OCI-LY3 (cell line): ENCODE data around the gene AGAP1.

Source experiments
- H2AFZ ChIP-seq: fragments of 200-600, 300-600 bp; shearing (Covaris generic); 2 replicates; pipeline ENCODE4 v1.6.0; 2014; ENCODE audit warnings: antibody characterized with exemption, low read depth, low read length
- H3K27ac ChIP-seq: fragments of 200-600, 300-600 bp; sonication (generic); 2 replicates; pipeline ENCODE4 v1.5.1; 2014; ENCODE audit warnings: mild to moderate bottlenecking, low read length, moderate library complexity, mixed read lengths
- H3K27me3 ChIP-seq: fragments of 200-600, 300-600 bp; sonication (generic); 2 replicates; pipeline ENCODE4 v1.6.1; 2014; ENCODE audit warnings: low read depth, low read length, mixed read lengths
- H3K36me3 ChIP-seq: fragments of 200-600, 300-600 bp; sonication (generic); replicated peaks from 2 replicates; pipeline ENCODE3; 2014; ENCODE audit warnings: low read depth, low read length, mixed read lengths
- H3K4me1 ChIP-seq: fragments of 300-600, 200-600 bp; sonication (generic); 2 replicates; pipeline ENCODE4 v1.6.1; 2014; ENCODE audit warnings: low read length, mixed read lengths
- H3K4me2 ChIP-seq: fragments of 200-600, 300-600 bp; sonication (generic); 2 replicates; pipeline ENCODE4 v1.6.1; 2014; ENCODE audit warnings: low read length, mixed read lengths
- H3K4me3 ChIP-seq: fragments of 300-600, 200-600 bp; sonication (generic); 2 replicates; pipeline ENCODE4 v1.5.1; 2014; ENCODE audit warnings: antibody characterized with exemption, mild to moderate bottlenecking, low read length, moderate library complexity
- H3K79me2 ChIP-seq: fragments of 300-600, 200-600 bp; shearing (Covaris generic); 2 replicates; pipeline ENCODE4 v1.6.1; 2014; ENCODE audit warnings: mild to moderate bottlenecking, low read length, mixed read lengths
- H3K9ac ChIP-seq: fragments of 300-600, 200-600 bp; shearing (Covaris generic); 2 replicates; pipeline ENCODE4 v1.6.0; 2014; ENCODE audit warnings: mild to moderate bottlenecking, low read length, moderate library complexity
- H3K9me3 ChIP-seq: fragments of 200-600, 300-600 bp; shearing (Covaris generic); 2 replicates; pipeline ENCODE4 v1.6.1; 2014; ENCODE audit warnings: low read length, mixed read lengths; ENCODE audit not compliant: insufficient read depth
- H4K20me1 ChIP-seq: fragments of 200-600, 300-600 bp; sonication (generic); 2 replicates; pipeline ENCODE4 v1.6.1; 2016; ENCODE audit warnings: low read length, mixed read lengths; ENCODE audit not compliant: insufficient read depth
- EZH2phosphoT487 ChIP-seq: fragments of 200-600 bp; shearing (Covaris generic); IDR thresholded peaks from 2 replicates; pipeline ENCODE4 v1.6.1; 2018; ENCODE audit warnings: antibody characterized with exemption, mixed run types, low read depth
- TF ChIP-seq, protein P1 (sequence below): fragments of 200-600, 300-600 bp; sonication (generic); IDR thresholded peaks from 2 replicates; pipeline ENCODE4 v1.5.1; 2014; ENCODE audit warnings: antibody characterized with exemption, low read length, low read depth

AGAP1 gene

DNA sequence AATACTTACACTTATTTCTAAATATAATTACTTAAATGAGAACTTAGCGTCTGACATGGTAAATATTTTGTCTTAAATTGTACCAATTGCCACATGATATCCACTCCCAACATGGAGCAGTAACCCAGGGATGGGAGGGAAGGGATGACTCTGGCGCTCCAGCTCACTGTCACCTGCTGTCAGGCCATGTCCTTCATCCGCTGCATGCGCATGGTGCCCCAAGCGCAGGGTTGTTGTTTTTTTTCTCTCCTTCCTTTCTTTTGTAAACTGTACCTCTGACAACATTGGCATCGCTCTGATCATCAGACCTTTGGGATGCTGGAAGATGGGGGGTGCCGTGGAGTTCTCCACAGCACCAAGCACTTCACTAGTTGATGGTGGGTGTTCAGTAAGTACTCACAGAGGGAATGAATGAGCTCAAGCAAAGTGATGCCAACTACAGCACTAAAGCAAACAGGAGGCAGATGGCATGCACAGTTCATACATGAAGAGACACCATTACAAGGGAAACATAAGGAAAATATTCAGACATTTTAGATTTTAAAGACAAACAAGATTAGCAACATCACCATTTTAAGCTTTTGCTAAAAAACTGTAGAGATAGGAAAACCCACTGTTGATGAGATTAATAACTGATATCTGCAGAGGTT, 426.5 kb downstream of the AGAP1 start:
- no peak overlapping the region for H2AFZ ChIP-seq
- H3K27me3 ChIP-seq = no peaks in the 10 kb centered on the region
- no peak overlapping the region for H3K27ac ChIP-seq
- no peak for TF ChIP-seq EZH2phosphoT487
- TF ChIP-seq, protein P1, sequence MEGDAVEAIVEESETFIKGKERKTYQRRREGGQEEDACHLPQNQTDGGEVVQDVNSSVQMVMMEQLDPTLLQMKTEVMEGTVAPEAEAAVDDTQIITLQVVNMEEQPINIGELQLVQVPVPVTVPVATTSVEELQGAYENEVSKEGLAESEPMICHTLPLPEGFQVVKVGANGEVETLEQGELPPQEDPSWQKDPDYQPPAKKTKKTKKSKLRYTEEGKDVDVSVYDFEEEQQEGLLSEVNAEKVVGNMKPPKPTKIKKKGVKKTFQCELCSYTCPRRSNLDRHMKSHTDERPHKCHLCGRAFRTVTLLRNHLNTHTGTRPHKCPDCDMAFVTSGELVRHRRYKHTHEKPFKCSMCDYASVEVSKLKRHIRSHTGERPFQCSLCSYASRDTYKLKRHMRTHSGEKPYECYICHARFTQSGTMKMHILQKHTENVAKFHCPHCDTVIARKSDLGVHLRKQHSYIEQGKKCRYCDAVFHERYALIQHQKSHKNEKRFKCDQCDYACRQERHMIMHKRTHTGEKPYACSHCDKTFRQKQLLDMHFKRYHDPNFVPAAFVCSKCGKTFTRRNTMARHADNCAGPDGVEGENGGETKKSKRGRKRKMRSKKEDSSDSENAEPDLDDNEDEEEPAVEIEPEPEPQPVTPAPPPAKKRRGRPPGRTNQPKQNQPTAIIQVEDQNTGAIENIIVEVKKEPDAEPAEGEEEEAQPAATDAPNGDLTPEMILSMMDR = no peak
- no peaks in the 10 kb centered on the region for H3K9me3 ChIP-seq
- no peaks in the 10 kb centered on the region for H3K36me3 ChIP-seq
- no peak overlapping the region for H3K4me2 ChIP-seq
- H3K4me3 ChIP-seq = no peak overlapping the region
- H4K20me1 ChIP-seq = no peaks in the 10 kb centered on the region
- no peaks in the 10 kb centered on the region for H3K4me1 ChIP-seq
- no peak overlapping the region for H3K9ac ChIP-seq
- no peaks in the 10 kb centered on the region for H3K79me2 ChIP-seq

DNA sequence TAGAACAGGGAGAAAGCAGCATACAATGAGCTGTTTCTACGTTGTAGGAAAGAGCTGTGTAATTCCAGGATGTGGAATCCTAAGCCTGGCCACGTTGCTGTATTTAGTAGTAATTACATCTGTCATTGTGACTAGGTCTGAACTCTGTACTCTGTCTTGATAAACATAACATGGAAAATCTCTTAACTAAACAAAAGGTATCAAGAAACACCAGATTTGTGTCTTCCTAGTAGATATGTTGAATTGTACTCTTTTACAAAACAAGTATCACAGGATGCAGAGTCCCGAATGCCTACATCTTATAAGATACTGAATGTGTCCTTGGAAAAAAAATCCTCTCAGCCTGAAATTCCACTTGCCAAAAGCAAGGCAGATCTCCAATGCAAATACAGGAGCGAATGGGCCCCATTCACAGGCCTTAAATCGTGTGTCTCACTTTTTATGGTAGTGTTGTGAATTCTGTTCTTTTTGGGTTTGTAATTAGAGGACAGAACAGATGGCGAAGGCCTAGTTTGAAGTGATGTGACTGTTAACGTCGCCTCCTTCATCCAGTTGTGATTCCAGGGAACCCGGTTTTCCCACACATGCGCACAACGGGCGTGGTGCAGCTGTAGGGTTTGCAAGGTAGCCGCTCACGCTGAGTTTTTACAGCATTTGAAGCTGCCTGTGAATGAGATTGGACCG, 427.8 kb downstream of the AGAP1 start:
- no peak overlapping the region for H3K9ac ChIP-seq
- H3K79me2 ChIP-seq = no peaks in the 10 kb centered on the region
- no peaks in the 10 kb centered on the region for H4K20me1 ChIP-seq
- no peak for TF ChIP-seq EZH2phosphoT487
- TF ChIP-seq, protein P1 = no peak
- no peak overlapping the region for H2AFZ ChIP-seq
- H3K27ac ChIP-seq = no peak overlapping the region
- H3K4me2 ChIP-seq = no peak overlapping the region
- H3K4me1 ChIP-seq = no peaks in the 10 kb centered on the region
- no peaks in the 10 kb centered on the region for H3K36me3 ChIP-seq
- no peak overlapping the region for H3K4me3 ChIP-seq
- no peaks in the 10 kb centered on the region for H3K27me3 ChIP-seq
- H3K9me3 ChIP-seq = no peaks in the 10 kb centered on the region

DNA sequence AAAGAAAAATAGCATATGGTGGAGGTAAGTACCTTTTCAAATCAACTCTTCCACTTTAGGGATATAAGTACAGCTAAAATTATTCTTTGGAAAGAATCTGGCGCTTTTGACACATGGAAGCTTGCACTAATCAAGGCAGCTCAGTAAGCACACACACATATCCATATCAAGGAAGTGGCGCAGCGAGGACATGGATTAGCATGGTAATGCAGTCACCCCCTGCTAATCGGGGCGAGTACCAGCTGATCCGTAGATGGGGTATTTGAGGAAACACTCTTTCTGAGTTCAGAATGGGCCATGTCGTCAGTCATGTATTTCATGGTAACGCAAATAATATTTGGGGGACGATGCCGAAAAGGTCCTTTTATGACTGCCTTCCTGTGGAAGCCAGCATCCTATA, 429.0 kb downstream of the AGAP1 start:
- Histone ChIP-seq H3K4me3 (no peak overlapping the region), H3K27ac (no peak overlapping the region), H4K20me1 (no peaks in the 10 kb centered on the region), H3K4me1 (no peaks in the 10 kb centered on the region), H3K79me2 (no peaks in the 10 kb centered on the region), H3K9ac (no peak overlapping the region), H3K27me3 (no peaks in the 10 kb centered on the region), H3K9me3 (no peaks in the 10 kb centered on the region), H2AFZ (no peak overlapping the region), H3K36me3 (no peaks in the 10 kb centered on the region), H3K4me2 (no peak overlapping the region)
- TF ChIP-seq, protein P1 = no peak
- TF ChIP-seq EZH2phosphoT487 = no peak

DNA sequence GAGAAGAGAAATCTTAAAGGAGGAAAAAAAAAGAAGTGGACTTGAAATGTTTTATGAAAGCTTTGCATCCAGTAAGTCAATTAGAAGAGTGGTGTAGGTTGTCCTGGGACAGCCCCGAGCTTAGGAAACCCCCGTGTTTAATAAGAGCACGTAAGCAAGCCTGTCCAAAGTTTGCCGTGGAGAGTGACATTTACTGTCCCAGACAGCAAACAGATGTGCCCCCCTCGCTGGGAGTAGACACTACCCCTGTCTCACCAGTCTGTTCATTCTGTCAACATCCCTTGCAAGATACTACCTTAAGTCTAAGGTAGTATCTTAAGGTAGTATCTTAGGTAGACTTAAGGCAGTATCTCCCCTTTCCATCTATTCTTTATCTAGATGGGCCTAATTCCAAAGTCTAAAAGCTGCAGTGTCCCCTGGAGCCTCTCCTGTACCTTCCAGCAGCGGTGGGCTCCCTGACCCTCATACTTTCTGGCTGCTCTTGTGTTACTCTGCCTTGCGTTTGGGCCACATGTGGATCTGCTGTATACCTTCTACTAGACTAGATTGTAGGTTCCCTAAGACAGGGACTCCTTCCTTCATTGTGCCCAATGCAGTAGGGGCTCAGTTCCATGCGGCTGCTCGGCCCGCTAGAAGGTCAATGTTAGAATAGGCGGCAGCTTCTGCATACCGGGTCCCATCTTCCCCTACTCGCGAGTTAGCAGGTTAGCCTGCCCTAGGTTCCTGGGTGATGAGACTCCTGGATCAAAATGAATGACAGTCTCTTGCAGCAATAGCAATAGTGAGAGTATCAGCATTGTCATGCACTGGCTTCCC, 430.2 kb downstream of the AGAP1 start:
- Histone ChIP-seq H4K20me1 (no peaks in the 10 kb centered on the region), H3K4me3 (no peak overlapping the region), H3K9ac (no peak overlapping the region), H3K9me3 (no peaks in the 10 kb centered on the region), H3K36me3 (no peaks in the 10 kb centered on the region), H3K79me2 (no peaks in the 10 kb centered on the region), H3K4me1 (no peaks in the 10 kb centered on the region), H2AFZ (no peak overlapping the region), H3K27ac (no peak overlapping the region), H3K27me3 (no peaks in the 10 kb centered on the region), H3K4me2 (no peak overlapping the region)
- no peak for TF ChIP-seq EZH2phosphoT487
- TF ChIP-seq, protein P1 = no peak
